GOT3 (cell line): ENCODE data around the gene PVALEF.

Source experiments
- DNase-seq: peaks from one replicate; lab custom pipeline; 2025; ENCODE audit warnings: mixed read lengths; lab: John Stamatoyannopoulos, UW

PVALEF gene

GRCh38 chr17:81197409-81197795 lies 32.1 kb downstream of the PVALEF start:
- DNase-seq, result no peak

- no peak for DNase-seq
These were observed 32.7 kb downstream of the PVALEF start for GRCh38 chr17:81197831-81198490.

GRCh38 chr17:81198826-81199481 lies 33.6 kb downstream of the PVALEF start:
- no peak for DNase-seq

GRCh38 chr17:81199482-81199830 lies 34.1 kb downstream of the PVALEF start:
- DNase-seq, result no peak

GRCh38 chr17:81200201-81200600 lies 34.9 kb downstream of the PVALEF start:
- no peak for DNase-seq

GRCh38 chr17:81200695-81201580 lies 35.6 kb downstream of the PVALEF start:
- DNase-seq, result no peak

- no peak for DNase-seq
These were observed 37.0 kb downstream of the PVALEF start for GRCh38 chr17:81202318-81202717.

GRCh38 chr17:81203136-81203535 lies 37.8 kb downstream of the PVALEF start:
- DNase-seq, result no peak

GRCh38 chr17:81204578-81204977 lies 39.3 kb downstream of the PVALEF start:
- no peak for DNase-seq

- no peak for DNase-seq
These were observed 40.9 kb downstream of the PVALEF start for GRCh38 chr17:81206166-81206565.

GRCh38 chr17:81206657-81207056 lies 41.4 kb downstream of the PVALEF start:
- no peak for DNase-seq

GRCh38 chr17:81207610-81208581 lies 42.6 kb downstream of the PVALEF start:
- no peak for DNase-seq

- DNase-seq, result no peak
These were observed 43.3 kb downstream of the PVALEF start for GRCh38 chr17:81208651-81209050.

GRCh38 chr17:81209141-81209540 lies 43.8 kb downstream of the PVALEF start:
- no peak for DNase-seq

- DNase-seq, result no peak
These were observed 45.2 kb downstream of the PVALEF start for GRCh38 chr17:81210466-81210865.

- DNase-seq, result no peak
These were observed 45.6 kb downstream of the PVALEF start for GRCh38 chr17:81210868-81211267.

- DNase-seq, result no peak
These were observed 47.1 kb downstream of the PVALEF start for GRCh38 chr17:81212365-81212764.

GRCh38 chr17:81213978-81214377 lies 48.7 kb downstream of the PVALEF start:
- no peak for DNase-seq

GRCh38 chr17:81217491-81217890 lies 52.2 kb downstream of the PVALEF start:
- DNase-seq, result no peak

- DNase-seq, result no peak
These were observed 53.2 kb downstream of the PVALEF start for GRCh38 chr17:81218459-81218858.

- DNase-seq, result no peak
These were observed 53.7 kb downstream of the PVALEF start for GRCh38 chr17:81218991-81219390.
